Uterus (tissue), 4 donors: ENCODE results near the gene LRRC3. TPM values are rescaled to one million over a fixed set of nuclear protein-coding genes. Genes with fewer than 3 reads are reported as not detected.

Source experiments
- DNase-seq, 2 donors: peaks; one replicate each; pipeline ENCODE4 v3.0.0-alpha.2; 2019 to 2020
- H3K27ac ChIP-seq, 2 donors: fragments of 200-600 bp; sonication (generic); 1 replicate in 1 of 2; 2 replicates in 1 of 2; pipeline ENCODE4 v1.5.1; 2016 to 2018
- H3K27me3 ChIP-seq, 2 donors: fragments of 200-600 bp; sonication (generic); one replicate each; pipeline ENCODE4 v1.5.1; 2018 to 2019; ENCODE audit warnings: control low read depth in 1 of 2
- H3K36me3 ChIP-seq, 2 donors: fragments of 200-600 bp; sonication (generic); one replicate each; pipeline ENCODE4 v1.5.1; 2019; ENCODE audit warnings: control low read depth in 1 of 2
- H3K4me1 ChIP-seq, 2 donors: fragments of 200-600 bp; sonication (generic); one replicate each; pipeline ENCODE4 v1.5.1; 2018 to 2019; ENCODE audit warnings: control low read depth in 1 of 2
- H3K4me3 ChIP-seq, 2 donors: fragments of 200-600 bp; sonication (generic); 1 replicate in 1 of 2; 2 replicates in 1 of 2; pipeline ENCODE4 v1.5.1; 2018 to 2019; ENCODE audit warnings: mild to moderate bottlenecking in 1 of 2
- H3K9me3 ChIP-seq, 2 donors: fragments of 200-600 bp; sonication (generic); one replicate each; pipeline ENCODE4 v1.5.1; 2019; ENCODE audit warnings: control low read depth in 1 of 2
- CTCF ChIP-seq, 4 experiments: fragments of 200-600 bp in 2 of 4; fragments of 450-650 bp in 2 of 4; sonication (generic) in 2 of 4; IDR thresholded peaks; one replicate each; pipeline ENCODE4 v1.5.1; 2016 to 2019; ENCODE audit warnings: antibody characterized with exemption in 4 of 4, mild to moderate bottlenecking in 2 of 4, moderate library complexity in 1 of 4
- POLR2A ChIP-seq, 2 donors: fragments of 450-650 bp; IDR thresholded peaks; one replicate each; pipeline ENCODE4 v1.6.1; 2016; ENCODE audit warnings: antibody characterized with exemption in 2 of 2, mild to moderate bottlenecking in 1 of 2, moderate library complexity in 1 of 2
- intact Hi-C: fragments of 100-400 bp; cut with DNase I; formaldehyde crosslinking; loops from one replicate; pipeline ENCODE4 v1.15.1; 2023; ENCODE audit warnings: low total_unique reads
- total RNA-seq, 4 donors: library from RNA; depleted of rRNA in 3 of 4; stranded (reverse); fragments of >200 nt in 3 of 4; gene quantifications; one replicate each; pipeline versions ENCODE4 v1.1.0 to v1.2.4, GENCODE V29; 2014 to 2023
- donor health status: DM: yes; HTN: yes; CAD: no.

Gene LRRC3
- total RNA-seq, 4 donors from 2014 or later = under 0.01 to 2.3 (median 2.3) TPM; not detected in 1

GRCh38 chr21:44428281-44428960, 26.9 kb upstream of the LRRC3 start:
- Histone ChIP-seq H3K36me3 (no peaks in the 10 kb centered on the region), H3K4me1 (no peaks in the 10 kb centered on the region), H3K27me3 (no peaks in the 10 kb centered on the region), H3K4me3 (no peak overlapping the region), H3K9me3 (peaks cover 0 to 8% of the 10 kb centered on the region in 2 donors), H3K27ac (no peak overlapping the region)
- DNase-seq = no peak
- intact Hi-C loops = no loop called here
- TF ChIP-seq POLR2A (IDR thresholded peaks at IDR 0.05) (no peak), CTCF (IDR thresholded peaks at IDR 0.05) (no peak)

- no peak for DNase-seq
- Histone ChIP-seq H3K27me3 (no peaks in the 10 kb centered on the region), H3K9me3 (peaks cover 0 to 8% of the 10 kb centered on the region in 2 donors), H3K4me3 (no peak overlapping the region), H3K4me1 (no peaks in the 10 kb centered on the region), H3K27ac (no peak overlapping the region), H3K36me3 (no peaks in the 10 kb centered on the region)
- no peak for TF ChIP-seq POLR2A (IDR thresholded peaks at IDR 0.05)
- no peak for TF ChIP-seq CTCF (IDR thresholded peaks at IDR 0.05)
- intact Hi-C loops = no loop called here
These were observed 25.4 kb upstream of the LRRC3 start for GRCh38 chr21:44429894-44430293.

- DNase-seq = no peak
- Histone ChIP-seq H3K4me3 (no peak overlapping the region), H3K27ac (no peak overlapping the region), H3K27me3 (no peaks in the 10 kb centered on the region), H3K9me3 (peaks cover 0 to 8% of the 10 kb centered on the region in 2 donors), H3K36me3 (no peaks in the 10 kb centered on the region), H3K4me1 (no peaks in the 10 kb centered on the region)
- intact Hi-C loops = no loop called here
- TF ChIP-seq CTCF (IDR thresholded peaks at IDR 0.05) (no peak), POLR2A (IDR thresholded peaks at IDR 0.05) (no peak)
These were observed 24.0 kb upstream of the LRRC3 start for GRCh38 chr21:44431300-44431699.

DNA sequence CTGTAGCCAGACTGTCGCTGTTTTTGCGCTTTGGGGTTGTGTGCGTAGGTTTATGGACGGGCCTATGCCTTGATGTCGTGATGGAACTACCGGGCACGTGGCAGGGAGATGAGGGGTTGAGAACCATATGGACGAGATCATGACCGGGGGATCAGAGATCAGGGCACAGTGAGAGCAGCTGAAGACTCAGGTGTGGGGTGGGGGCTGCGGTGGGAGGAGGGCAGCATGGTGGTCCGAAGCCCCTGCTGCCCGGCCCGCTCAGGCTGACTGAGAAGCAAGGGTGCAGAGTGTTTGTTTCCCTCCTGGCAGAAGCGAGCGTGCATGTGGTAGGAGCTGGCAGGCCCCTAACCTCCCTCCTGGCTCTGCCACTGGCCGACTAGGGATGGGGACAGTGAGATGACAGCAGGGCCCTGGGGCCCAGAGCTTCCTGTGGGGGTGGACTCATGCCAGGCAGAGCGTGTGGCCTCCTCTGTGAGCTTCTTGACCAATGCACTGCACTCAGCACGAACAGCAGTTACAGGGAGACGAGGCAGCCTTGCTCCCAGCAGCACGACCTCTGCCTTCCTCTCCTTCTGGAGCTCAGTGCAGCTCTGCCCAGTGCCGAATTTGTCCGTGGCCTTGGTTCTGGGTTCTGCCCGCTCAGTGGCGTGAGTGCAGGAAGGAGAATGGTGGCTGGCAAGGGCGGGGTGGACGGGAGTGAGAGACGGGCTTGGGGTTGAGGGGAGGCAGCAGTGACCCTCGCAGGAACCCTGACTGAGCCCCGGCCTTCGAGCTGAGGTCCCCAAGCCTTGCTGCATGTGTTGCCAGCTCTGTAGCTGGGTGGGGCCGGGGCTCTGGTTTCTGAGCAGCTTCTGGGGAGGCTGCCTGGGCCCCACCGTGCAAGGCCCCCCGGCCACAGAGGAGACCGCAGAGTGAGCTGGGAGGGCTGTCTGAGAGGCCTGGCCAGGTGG, 22.2 kb upstream of the LRRC3 start:
- peaks cover 0 to 8% of the 10 kb centered on the region in 2 donors for H3K9me3 ChIP-seq
- H3K27me3 ChIP-seq = no peaks in the 10 kb centered on the region
- DNase-seq = no peak
- no peak overlapping the region for H3K4me3 ChIP-seq
- intact Hi-C loops = no loop called here
- H3K4me1 ChIP-seq = no peaks in the 10 kb centered on the region
- TF ChIP-seq CTCF (IDR thresholded peaks at IDR 0.05) (no peak), POLR2A (IDR thresholded peaks at IDR 0.05) (no peak)
- H3K27ac ChIP-seq = no peak overlapping the region
- no peaks in the 10 kb centered on the region for H3K36me3 ChIP-seq
